NCI-H748 treated with DMSO at 0.1 percent for 48 hours (cell line): ENCODE results near the gene EIF3F.
"Not testable (repeated sequence)": the region's sequence is repeated elsewhere in the genome, so short reads cannot be mapped to it uniquely, and the experiment has no call there.

Source experiments
- DNase-seq: peaks from one replicate; lab custom pipeline; 2025; lab: John Stamatoyannopoulos, UW

EIF3F gene

DNA sequence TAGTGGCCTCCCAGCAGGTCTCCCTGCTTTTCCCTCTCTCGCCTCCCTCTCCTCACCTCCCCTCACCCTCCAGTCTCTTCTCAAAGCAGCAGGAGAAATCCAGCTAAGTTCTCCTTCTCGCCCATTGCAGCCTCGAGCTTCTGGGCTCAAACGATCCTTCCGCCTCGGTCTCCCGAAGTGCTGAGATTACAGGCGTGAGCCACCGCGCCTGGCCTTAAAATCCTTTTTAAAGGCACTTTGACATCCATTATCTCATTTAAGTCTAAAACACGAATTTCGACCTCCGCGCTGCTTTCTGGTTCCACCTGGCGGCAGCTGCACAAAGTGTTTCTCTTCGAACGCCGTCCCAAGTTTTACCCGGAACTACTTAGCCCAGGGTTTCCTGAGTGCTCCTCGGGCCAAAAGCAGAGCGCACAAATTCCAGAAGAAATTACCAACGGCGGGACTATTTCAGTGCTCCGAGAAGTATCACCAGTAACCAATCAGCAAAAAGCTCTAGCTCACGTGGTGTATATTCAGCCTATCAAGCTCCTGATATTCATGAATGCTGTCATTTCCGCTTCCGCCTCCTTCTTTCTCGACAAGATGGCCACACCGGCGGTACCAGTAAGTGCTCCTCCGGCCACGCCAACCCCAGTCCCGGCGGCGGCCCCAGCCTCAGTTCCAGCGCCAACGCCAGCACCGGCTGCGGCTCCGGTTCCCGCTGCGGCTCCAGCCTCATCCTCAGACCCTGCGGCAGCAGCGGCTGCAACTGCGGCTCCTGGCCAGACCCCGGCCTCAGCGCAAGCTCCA lies at the start of gene EIF3F:
Gene EIF3F (plus strand): TSS at position 570 of the 792 bp plus-strand sequence. CDS start 16 bp downstream, at position 586.
- DNase-seq, result peak; percentile 98

DNA sequence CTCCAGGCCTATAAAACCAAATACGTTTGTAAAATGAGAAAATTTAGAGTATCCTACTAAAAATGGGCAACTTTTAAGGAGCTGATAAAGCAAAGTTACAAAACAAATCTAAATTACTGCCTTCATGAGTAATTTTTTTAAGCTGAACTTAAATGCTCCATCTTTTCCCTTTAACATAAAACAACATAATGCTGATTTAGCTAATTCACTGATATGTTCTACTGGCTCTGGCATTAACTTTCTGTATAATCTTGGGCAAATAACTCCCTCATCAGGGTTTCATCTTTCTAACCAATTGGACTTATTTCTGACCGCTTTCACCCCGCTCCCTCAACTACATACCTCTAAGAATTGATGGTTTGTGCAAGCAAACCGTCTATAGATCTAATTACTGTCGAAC lies 46.0 kb upstream of the EIF3F start:
- no peak for DNase-seq

- DNase-seq, result no peak
Measured at GRCh38 chr11:7941608-7942007, 45.5 kb upstream of the EIF3F start, which contains the start of gene OR10A3. OR10A3 (minus strand) TSS chr11:7941708; CDS start chr11:7939520, 2,188 bp downstream.

GRCh38 chr11:7944123-7944522 lies 43.0 kb upstream of the EIF3F start:
- DNase-seq, result no peak

- no peak for DNase-seq
Measured at GRCh38 chr11:7949934-7950333, 37.2 kb upstream of the EIF3F start.

DNA sequence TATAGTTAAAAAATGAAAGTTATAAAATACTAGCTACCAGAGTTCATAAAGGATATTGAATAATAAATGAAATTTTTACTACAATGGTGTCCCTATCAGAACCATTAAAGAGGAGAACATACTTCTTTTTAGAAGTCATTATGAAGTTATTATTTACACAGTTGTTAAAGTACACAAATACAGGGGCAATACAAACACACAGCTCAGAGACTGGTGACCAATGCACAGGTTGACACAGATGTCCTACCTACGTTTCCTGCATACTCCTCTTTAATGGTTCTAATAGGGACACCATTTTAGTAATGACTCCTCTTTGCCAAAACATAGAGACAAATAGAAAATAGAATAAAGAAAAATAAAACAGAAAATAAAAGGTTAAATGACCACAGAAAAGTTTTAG lies 31.9 kb upstream of the EIF3F start:
- no peak for DNase-seq

DNA sequence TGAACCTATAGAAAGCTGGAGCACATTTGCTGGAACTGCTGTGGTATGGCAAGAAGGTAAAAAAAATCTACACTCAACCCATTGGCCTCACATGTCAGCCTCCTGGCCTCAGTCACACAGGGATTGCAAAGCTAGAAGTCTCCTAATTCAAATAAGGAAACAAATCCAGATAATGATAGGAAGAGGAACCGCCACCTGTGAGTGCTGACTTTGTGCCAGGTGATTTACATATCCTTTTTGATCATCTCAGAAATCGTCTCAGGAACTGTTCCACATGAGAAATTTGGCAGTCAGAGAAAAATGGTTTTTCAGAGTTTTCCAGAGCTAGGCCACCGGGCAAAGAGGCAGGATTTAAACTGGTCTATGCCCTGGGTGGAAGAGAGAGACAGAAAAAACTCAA lies 22.9 kb upstream of the EIF3F start:
- DNase-seq, result no peak

DNA sequence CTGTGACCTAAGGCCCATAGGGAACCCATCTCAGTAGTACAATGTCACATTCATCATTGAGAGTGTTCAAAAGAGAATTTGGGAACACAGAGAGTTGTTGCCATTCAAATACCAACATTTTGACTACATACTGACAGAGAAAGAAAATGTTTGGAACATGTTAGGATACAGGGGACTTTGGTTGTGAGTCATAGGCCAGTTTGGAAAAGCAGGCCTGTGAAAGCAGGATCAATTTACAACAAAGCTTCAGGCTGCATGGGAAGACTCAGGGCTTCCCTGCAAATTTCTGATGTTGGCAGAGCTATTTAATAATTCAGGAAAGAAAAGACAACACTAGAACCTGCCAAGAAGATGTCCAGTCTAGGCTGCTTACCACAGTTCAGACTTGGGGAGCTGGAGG lies 22.3 kb upstream of the EIF3F start:
- no peak for DNase-seq

- DNase-seq, result no peak
Measured at GRCh38 chr11:7965386-7965785, 21.8 kb upstream of the EIF3F start, which contains the start of gene NLRP10. NLRP10 (minus strand) TSS chr11:7965447; CDS start chr11:7963495, 1,952 bp downstream.

GRCh38 chr11:7967097-7967496 lies 20.0 kb upstream of the EIF3F start:
- no peak for DNase-seq

GRCh38 chr11:7967826-7968225 lies 19.3 kb upstream of the EIF3F start:
- DNase-seq, result no peak

DNA sequence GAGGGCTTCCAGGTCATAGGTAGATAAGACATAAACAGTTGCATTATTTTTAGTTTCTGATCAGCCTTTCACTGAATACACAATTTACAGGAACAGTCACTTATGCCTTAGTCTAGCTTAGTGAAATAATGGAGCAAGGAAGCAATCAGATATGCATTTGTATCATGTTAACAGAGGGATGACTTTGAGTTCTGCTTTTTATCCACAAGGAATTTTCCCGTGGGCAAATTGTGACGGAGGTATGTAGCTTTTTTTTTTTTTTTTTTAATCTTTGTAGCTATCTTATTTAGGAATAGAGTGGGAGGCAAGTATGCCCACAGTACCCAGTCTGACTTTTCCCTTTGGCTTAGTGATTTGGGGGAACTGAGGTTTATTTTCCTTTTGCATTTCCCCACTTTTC lies 18.5 kb upstream of the EIF3F start:
- DNase-seq, result no peak

GRCh38 chr11:7969756-7970646 lies 17.1 kb upstream of the EIF3F start:
- DNase-seq, result no peak

DNA sequence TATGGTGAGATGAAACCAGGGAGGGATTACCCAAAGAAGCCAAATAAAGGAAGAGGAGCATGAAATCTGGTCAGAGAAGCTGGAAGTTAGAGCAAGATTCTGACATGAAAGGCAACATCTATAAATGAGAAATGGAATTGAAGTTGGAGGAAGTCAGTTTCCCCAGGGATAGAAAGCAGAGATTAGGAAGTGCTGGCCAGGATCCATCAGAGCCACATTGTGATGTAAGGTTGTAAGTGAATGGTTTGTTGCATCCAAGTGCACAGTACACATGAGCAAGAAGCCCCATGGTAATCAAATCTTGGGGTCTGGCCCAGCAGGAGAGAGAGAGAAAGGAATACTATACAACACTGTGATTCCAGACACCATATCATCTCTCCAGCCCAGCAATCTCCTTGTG lies 15.3 kb upstream of the EIF3F start:
- DNase-seq, result no peak

- DNase-seq, result no peak
Measured at GRCh38 chr11:7973011-7973410, 14.1 kb upstream of the EIF3F start.

- no peak for DNase-seq
Measured at GRCh38 chr11:7974668-7975067, 12.5 kb upstream of the EIF3F start.

DNA sequence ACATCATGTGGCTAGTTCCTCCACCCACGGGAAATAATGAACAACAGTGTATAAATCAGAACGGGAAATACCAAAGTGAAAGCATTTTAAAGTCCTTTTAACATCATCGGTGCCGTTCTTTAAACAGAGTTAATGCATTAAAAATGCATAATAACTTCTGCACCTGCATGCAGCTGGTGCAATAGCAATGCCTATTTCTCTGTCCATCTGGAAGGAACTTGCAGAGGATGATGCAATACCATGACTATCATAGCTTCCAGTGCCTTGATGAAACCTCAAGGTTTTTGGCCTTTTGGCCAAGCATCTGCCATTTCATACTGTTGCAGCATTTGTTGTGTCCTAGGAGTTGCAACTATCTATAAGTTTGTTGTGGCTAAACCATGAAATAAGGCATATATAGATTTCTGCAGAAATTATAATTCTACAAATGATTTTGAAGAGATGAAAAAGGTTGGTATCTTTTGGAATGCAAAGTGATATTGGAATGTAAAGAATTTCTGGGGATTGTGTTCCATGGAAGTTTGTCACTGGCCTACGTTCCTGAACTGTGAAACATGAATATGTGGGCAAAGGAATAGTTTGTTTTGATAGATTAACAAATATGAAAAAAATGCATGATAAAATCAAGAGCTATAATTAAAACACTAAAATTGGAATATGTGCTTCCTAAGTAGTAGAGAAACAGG lies 9.8 kb upstream of the EIF3F start:
- DNase-seq, result no peak

DNA sequence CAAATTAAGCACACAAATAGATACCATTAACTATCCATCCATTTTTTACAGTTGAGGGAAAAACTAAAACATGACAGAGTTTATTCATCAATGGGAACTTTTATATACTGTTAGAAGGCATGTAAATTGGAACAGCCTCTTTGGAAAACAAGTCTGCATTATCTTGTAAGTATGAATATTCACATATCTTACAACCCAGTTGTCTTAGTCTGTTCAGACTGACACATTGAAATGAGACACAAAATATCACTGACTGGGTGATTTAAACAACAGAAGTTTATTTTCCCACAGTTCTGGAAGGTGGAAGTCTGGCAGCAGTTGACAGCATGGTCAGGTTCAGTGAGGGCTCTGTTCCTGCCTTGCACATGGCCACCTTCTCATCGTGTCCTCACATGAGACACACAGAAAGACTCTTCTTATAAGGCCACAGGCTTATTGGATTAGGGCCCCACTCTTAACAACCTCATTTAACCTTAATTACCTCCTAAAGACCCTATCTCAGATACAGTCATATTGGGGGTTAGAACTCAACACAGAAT lies 5.4 kb upstream of the EIF3F start:
- DNase-seq, result no peak

GRCh38 chr11:7982582-7983119 lies 4.5 kb upstream of the EIF3F start:
- no peak for DNase-seq

DNA sequence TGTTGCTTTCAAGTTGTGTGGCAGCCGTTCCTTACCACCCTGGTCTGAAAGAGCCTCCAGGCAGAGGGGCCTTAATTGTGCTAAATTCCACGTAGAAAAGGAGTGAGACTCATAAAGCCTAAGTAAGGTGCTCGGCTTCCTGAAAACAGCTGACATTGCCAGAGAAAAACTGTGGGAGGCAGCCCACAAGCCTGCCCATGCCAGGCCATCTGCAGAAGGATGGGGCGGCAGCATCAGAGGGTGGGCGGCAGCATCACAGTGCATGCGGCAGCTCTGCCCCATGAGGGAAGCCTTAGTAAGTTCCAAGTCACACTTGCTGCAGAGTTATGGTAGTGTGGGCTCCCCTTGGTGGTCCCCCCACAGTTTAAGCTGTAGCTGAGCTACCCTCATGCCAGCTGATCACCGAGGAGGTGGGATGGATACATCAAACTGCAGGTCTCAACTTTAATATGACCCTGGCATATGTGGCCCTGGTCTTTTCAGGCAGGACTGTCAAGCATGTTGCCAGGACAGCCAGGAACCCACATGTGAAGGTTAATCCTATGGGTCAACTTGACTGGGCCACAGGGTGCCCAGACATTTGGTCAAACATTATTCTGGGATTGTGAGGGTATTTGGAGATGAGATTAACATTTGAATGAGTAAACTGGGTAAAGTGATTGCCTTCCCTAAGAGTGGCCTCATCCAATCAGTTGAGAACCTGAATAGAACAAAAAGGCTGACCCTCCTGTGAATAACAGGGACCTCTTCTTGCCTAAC lies 3.1 kb upstream of the EIF3F start:
- DNase-seq, result no peak

DNA sequence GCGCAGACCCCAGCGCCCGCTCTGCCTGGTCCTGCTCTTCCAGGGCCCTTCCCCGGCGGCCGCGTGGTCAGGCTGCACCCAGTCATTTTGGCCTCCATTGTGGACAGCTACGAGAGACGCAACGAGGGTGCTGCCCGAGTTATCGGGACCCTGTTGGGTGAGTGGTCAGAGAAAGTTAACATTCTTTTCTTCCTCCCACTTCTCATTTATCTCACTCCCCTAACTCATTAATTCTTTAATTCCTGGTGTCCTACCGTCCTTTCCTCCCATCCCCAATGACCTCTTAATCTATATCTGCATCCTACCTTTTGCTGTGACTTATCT lies 385 bp downstream of the EIF3F start:
- not testable (repeated sequence) for DNase-seq
